Activated T-helper 1 cell treated with anti-CD3 and anti-CD28 coated beads, Interleukin-2, amount 50 U/mL, for 16 hours (primary cell): ENCODE data around the gene IL22RA2.
"Not testable (repeated sequence)": the region's sequence is repeated elsewhere in the genome, so short reads cannot be mapped to it uniquely, and the experiment has no call there.

Experiments
- DNase-seq, 2 donors: peaks; one replicate each; pipeline ENCODE4 v3.0.0-alpha.2; 2020; ENCODE audit warnings: low read depth in 1 of 2, low spot score in 1 of 2

The IL22RA2 gene

DNA sequence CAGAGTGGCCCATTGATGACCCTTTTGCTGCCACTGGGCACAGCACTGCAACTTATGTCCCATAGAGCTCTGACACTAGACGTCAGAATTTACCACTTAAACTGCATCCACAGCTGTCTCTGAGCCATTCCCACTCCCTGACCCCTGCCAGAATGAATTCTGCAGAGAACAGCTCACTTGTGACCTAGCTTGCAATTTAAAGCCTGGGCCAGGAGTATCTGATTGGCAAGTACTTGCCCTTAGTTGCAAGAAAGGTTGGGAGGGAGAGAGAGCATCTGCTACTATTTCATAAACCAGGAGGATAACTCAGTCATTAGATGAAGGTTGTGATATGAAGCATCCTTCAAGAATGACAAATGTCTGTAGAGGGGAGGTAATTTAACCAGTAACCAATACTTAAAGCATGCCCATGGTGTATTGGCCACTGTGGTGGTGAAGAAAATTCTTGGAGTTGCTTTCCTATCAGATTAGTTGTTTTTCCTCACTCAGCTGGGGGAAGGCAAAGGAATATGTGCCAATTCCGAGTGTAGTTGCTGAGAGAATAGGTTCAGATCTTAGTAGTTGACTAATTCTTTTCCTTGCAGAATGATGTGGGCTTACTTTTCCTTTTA lies 46.5 kb downstream of the IL22RA2 start:
- no peak for DNase-seq

DNA sequence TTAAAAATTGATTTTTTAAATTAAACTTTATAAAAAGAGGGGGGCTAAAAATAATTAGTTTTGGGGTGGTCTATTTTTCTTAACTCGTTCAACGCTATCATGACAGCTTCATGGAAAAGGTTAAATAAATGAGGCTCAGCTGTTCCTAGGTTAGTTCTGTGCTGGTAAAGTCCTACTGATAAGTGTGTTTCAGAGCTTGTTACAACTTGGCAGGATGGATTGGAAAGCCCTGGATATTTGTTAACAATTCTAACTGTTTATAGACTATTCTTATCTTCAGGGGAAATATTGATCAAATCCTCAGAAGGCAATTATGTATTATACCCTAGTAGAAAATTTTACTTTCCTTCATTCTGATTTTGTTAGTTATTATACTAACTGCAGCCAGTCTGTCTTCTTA lies 50.4 kb downstream of the IL22RA2 start:
- no peak for DNase-seq

DNA sequence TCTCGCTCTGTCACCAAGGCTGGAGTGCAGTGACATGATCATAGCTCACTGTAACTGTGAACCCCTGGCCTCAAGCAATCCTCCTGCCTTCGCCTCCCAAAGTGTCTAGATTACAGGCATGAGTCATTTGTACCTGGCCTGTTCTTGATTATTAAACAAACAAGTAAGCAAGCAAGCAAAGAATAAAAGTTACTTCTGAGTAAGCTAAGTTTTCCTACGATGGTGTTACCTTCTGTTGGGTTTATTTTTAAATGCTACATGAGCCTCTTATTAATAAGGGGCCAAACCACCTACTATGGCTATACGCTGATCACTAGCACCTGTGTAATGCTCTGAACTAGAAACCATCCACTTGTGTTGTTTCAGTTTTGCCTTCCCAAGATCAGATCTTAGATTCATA lies 50.8 kb downstream of the IL22RA2 start:
- DNase-seq, result no peak

DNA sequence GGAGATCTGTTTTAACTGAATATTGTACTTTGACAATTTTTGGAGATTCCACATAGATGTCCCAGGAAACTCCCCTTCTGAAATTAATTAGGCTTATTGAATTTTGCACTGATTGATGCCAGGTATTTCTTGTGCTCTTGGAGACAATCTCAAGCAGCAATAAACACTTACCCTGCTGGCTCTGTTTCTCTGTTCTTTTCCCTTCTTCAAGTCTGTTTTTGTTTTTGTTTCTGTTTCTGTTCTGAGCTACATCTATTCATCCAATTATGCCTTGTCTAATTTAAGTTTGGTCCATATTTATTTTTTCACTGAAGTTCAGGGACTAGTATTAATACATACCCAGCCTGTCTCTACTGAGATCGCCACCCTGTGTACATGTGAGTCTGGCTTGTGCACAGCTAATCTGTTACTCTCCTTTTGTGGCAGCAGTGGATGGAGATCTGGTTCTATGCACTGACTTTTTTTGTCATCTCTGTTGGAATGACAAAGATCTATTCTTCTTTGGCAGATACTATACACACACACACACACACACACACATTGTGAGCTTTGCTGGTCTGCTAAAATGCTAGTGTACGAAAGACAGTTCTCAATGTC lies 51.9 kb downstream of the IL22RA2 start:
- DNase-seq, result no peak

DNA sequence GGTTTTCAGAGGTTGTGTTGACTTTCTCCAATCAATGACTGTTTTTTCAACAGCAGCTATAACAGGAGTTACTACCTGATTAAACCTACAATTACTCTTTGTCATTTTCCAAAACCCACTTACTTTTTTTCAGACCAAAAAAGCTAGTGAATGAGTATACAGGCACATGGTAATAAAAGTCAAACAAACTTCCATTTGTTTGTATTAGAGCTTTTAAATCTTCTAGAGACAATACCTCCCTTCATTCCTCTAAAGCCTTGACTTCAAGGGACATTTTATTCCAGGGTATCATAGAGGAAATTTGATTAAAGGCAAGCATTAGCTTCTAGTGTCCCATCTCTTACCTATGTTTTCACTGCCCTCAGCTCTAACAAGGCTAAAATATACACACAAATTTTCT lies 52.7 kb downstream of the IL22RA2 start:
- DNase-seq, result no peak

DNA sequence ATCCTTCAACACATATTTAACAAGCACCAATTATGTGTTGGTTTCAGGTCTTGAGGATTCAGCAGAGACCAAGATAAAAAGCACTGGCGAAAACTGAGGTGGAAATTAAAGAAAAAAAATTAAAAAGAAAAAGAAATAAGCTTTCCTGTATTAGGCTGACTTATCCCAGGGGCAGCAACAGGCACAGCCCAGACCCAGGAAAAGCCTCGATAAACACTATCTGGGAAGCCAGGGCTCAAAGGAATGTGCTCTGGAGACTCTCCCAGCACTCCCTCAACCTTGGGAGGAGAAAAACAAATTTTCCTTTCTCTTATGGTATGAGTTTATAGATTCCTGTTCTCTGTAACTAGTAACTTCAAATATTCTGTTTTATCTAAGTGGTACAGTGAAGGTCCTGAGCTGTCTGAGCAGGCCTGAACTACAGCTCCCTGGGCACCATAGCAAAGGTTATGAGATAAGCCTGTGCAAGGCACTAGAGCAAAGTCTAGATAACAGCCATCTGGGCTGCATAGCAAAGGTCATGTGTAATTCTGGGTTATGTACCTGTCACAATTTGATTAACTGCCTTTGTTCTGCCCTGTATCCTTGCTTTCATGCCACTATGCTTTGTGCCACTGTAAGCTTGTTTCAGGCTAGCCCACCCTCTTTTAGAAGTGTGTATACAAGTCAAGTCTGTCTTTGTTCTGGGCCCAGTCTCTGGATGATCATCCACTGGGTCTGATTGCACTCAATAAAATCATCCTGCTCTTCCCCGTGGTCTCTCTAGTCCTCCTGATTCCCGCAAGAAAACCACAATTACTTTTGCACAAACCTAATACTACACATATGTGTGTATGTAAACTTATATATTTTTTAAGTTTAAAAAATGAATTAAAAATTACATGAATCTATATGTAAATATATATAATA lies 54.0 kb downstream of the IL22RA2 start:
- DNase-seq, result no peak

DNA sequence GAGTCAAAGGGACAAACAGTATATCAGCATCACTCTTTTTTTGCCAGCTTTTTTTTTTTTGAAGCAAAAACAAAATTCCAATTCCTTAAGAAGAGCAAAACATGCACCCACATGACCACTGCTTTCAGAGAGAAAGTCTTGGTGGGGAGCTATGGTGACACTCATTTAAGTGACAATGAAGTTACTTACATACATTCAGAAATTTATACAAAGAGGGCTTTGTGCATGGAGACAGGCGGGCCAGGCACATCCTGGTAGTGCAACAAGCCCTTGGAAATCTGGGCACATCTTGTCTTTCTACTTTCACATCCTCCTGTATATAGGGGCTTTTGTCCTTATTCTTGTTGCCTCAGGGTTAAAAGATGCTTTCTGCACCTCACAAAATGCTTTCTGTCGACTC lies 55.9 kb downstream of the IL22RA2 start:
- DNase-seq, result no peak

DNA sequence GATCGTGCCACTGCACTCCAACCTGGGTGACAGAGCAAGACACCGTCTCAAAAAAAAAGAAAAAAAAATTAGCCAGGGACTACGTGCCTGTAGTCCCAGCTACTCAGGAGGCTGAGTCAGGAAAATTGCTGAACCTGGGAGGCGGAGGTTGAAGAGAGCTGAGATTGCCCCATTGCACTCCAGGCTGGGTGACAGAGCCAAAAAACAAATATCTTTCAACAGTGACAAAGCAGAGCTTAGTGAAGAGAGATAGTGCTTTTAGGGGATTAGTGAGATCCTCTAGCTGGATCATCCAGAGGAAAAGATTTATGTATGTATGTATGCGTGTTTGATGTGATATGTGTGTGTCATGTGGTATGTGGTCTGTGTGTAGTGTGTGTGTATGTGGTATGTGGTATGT lies 56.6 kb downstream of the IL22RA2 start:
- no peak for DNase-seq

DNA sequence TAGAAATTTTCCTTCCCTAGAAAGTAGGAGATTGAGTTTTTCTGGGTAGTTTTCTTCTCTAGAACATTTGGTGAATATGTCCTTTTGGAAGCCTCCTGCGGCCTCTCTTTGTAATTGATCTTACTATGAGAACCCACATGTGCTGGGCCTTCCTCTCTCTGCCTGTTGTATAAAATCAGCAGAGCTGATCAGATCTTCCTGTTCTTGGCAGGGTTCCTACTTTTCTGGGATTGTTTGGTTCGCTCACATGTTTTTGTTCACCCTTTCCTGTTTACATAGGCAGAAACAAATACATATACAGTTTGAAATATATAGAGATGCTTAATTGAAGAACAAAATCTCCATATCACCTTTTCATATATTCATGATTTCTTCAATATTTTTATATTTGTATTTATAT lies 57.8 kb downstream of the IL22RA2 start:
- no peak for DNase-seq

DNA sequence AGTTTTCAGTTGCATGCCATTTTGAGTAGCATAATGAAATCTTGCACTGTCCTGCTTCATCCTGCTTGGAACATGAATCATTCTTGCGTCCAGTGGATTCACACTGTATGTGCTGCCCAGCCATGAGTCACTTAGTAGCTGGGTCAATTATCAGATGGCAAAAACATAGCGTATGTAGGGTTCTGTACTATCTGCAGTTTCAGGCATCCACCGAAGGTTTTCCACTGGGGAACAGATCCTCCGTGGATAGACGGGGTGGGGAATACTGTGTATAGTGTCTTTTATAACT lies 61.4 kb downstream of the IL22RA2 start:
- DNase-seq, result no peak

DNA sequence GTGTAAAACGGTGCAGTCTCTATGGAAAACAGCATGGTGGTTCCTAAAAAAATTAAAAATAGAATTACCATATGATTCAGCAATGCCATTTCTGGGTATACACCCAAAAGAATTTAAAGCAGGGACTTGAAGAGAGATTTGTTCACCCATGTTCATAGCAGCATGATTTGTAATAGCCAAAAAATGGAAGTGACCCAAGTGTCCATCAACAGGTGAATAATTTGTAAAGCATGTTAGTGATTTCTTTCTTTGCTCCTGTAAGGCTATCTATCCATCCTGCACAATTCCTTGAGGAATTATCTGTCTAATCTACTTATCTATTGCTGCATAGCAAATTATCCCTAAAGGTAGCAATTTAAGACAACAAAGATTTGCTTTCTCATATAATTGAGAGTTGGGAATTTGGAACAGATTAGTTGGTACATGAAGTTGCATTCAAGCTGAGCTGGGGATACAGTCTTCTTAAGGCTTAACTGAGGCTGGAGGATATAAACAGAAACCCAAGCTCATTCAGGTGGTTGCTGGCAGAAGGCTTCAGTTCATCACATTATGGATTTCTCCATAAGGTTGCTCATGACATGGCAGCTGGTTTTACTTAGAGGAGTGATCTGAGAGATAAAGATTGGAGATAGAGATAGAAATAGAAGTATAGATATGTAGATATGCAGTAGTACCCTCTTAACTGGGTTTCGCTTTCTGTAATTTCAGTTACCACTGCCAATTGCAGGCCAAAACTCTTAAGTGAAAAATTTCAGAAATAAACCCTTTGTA lies 62.0 kb downstream of the IL22RA2 start:
- no peak for DNase-seq

DNA sequence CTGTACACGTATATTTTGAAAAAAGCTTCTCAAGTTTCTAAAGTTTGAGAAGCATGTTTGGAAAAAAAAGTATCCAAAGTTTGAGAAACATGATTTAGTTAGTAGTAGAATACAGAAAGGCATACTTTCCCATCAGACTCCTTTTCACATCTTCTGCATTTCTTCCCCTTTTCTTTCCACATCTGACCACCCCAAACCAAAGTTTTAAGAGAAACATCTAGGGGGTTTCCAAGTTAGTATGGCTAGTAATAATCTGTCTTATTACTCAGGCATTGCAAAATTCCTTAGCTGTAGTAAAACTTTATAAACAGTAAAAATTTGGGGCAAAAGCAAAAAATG lies 65.7 kb downstream of the IL22RA2 start:
- DNase-seq, result no peak

DNA sequence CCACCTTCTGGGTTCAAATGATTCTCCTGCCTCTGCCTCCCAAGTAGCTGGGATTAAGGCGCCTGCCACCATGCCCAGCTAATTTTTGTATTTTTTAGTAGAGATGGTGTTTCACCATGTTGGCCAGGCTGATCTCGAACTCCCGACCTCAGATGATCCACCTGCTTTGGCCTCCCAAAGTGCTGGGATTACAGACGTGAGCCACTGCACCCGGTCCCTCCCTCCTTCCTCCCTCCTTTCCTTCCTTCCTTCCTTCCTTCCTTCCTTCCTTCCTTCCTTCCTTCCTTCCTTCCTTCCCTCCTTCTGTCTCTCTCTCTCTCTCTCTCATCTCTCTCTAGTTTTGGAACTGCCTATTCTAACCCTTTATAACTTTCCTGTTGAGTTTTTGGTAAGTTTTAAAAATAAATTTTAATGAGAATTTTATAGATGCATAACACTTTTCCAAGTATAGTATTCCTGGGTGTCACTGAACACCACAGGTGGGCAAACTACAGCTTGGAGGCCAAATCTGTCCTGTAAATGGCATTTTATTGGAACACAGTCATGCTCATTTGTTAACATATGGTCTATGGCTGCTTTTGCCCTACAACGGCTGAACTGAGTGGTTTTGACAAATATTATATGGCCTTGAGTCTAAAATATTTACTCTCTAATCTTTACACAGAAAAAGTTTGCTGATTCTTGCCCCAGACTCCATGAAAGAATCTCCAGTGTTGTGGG lies 66.2 kb downstream of the IL22RA2 start:
- DNase-seq, result not testable (repeated sequence)

DNA sequence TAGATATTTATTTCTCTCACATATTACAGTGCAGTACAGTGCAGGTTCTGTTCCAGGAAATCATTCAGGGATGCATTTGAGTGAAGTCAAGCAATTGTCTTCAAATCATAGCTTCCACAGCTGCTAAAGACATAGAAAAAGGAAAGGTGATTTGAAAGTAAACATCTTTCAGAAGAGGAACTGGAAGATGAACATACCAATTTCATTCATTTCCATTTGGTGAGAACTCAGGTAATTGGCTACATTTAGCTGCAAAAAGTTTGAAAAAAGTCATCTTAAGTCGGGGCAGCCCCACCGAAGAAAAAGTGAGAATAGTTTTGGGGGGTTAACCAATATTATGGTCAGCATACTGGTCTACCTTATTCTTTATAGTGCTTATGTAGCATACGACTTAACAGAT lies 67.3 kb downstream of the IL22RA2 start:
- DNase-seq, result no peak

DNA sequence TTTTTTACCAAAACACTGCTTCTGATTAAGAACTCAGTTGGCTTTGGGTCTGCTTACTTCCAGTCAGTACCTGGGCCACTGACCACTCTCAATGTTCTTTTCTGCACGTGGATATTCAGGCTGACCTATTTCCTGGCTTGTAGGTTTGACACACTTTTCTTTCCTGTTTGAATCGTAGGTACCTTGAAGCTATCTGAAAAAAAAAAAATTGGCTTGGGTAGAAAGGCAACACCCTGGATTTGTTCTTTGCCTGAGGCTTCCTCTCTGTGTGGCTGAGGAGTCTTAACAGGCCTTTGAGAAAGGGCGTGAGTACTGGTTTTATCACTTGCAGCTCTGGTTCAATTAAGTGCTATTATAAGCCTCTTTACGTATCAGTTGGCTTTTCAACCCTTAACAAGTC lies 68.1 kb downstream of the IL22RA2 start:
- DNase-seq, result no peak

DNA sequence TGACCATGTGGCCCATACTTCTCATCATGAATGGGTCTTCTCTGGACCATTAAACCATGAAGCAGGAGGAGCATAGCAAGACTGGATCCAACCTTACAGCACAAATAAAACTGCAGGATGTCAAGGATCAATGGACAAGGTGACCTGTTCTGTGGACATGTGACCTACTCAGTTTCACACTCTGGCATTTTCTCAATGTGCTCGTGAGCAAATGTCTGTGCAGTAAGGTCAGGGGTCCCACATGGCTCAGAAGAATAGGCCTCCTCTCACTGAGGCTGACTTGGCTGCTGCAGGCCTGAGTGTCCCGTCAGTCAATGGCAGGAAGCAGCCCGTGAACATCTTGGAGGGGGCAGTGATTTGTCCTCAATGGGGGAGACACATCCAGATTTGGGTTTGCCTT lies 68.5 kb downstream of the IL22RA2 start:
- no peak for DNase-seq

DNA sequence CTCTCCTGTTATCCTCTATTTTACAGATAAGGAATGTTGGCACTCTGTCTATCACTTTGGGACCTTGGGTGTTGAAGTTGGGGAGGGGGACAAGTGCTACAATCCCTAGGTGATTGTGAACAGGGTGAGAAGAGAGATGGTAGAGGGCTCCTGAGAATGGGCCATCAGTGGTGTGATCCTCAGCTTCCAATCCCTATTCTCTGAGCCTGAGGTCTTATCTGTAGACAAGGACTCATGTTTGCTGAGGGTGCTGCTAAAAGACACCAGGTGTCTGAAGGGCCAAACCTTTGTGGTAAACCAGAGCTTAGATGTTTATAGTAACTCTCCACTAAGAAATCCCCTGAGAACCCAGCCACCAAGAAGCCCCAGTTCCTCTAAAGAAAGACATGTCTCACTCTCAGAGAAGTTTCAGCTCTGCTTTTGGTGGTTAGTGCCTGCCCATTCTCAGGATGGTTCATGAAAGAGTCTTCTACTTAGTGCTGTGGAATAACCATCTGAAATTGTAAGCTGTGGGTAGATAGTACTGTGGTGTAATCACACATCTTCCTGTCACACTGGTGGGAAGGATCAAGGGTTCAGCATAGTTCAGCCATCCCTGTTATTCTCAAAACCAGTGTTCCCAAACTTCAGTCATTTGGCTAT lies 70.5 kb downstream of the IL22RA2 start:
- no peak for DNase-seq

DNA sequence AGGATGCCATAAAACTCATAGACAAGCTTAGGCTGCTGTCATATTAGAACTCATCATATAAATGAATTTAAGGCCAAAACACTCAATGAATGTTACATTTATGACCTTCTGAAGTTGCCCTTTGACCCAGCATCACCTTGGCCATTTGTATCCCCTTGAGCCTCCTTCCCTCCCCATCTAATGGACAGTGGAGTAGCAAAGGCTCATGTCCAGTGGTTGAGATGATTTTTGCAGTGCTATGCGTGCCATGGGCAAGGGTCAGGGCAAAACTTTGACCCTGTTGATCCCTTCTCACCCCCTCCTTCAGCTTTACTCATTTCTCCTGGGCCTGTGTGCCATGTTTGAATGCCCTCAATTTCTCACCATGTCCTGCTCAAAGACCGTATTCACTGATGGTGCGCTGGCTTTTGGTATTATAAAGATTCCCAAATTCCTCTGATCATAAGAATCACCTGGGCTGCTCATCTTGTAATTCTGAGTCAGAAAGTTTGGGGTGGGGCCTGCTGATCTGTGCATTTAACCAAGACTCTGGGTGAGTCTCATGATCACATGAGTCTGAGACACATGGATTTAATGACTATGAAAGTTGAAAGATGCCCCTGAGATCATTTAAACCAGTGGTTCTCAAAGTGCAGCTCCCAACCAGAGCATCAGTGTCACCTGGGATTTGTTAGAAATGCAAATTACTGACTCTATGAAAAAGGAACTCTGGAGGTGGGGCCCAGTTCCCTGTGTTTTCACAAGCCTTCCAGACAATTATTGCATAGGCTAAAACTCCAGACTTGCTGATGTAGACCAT lies 71.2 kb downstream of the IL22RA2 start:
- no peak for DNase-seq

DNA sequence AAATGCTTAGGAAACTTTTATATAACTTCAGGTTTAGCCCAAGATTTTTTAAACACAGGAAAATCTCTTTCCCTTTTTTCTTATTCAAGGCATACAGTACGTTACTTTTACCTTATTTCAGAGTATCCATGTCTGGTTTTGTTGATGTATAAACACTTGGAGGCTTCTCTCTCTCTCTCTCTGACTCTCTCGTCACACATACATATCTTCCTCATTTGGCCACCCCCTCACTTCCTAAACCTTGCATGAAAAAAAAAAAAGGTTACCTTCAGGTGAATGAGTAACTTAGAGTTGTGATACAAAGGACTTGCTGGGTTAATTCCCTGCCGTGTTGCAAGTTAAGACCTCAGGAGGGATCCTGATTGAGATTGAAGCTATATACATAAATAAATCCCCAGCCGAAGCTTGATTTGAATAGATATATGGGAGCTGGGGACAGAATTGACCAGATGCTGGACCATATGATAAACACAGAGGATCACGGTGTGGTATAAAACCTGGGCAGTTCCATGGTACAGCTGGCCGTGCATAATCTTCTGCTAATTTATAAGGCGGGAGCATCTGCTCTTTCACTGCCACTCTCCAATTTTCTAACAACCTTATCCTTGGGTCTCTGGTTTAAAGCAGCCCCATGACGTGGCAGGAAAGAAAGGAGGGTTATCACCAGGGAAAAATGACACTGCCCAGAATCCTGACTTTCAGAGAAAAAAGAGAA lies 73.6 kb downstream of the IL22RA2 start:
- DNase-seq, result no peak
